A549 treated with AZD2906 at 1 μM for 4 hours (cell line): ENCODE data around the gene NPRL2. TPM values are rescaled to one million over a fixed set of nuclear protein-coding genes. Genes with fewer than 3 reads are reported as not detected.

Experiments used
- total RNA-seq: library from RNA; stranded (reverse); fragments of 200-300 nt; extraction: Qiagen RNA extraction; gene quantifications from 5 replicates; pipeline ENCODE4 v1.2.3, GENCODE V29; 2022

The NPRL2 gene
- total RNA-seq = 13.1 to 15.4 TPM (median 13.5 TPM) in 5 replicates

DNA sequence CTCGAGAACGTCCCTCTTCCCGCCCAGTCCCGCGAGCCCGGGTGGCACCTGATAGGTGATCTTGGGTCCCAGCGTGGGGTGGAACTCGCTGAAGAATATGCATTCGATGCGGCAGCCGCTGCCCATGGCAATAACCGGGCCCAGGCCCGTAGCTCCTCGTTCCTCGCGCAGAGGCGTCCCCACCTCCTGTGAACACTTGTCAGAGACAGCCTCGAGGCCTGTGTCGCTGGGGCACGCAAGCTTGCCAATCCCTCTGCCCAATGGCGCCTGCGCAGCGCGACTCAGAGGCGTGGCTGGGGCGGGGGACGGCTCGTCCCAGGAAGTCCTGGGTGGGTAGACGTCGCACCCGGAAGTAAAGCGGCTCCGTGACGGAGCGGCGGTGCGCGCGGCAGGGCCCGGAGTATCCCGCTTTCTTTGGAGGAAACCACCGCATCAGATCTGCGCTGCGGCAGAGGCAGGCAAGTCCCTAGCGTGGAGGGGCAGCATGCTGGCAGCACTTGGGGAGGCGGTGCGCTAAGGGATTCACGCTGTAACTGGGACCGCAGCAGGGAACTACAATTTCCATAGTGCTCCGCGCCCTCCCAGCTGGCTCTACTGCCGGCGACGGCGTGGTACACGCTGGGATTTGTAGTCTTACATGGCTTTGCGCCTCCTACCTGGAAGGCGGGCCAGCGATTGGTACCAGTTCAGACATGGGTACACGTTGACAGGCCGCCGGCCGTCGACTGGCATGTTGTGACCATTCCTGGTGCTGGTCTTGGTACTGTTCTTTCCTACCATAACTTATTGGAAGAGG lies at the start of gene NPRL2, which contains the start of gene CYB561D2:
TSS of gene NPRL2 (minus strand) at position 249 of the 796 bp plus-strand sequence. CDS start at position 126, 123 bp downstream.
TSS of gene CYB561D2 (plus strand) at position 336 of the 796 bp plus-strand sequence. CDS start 572 bp downstream, outside the sequence.

DNA sequence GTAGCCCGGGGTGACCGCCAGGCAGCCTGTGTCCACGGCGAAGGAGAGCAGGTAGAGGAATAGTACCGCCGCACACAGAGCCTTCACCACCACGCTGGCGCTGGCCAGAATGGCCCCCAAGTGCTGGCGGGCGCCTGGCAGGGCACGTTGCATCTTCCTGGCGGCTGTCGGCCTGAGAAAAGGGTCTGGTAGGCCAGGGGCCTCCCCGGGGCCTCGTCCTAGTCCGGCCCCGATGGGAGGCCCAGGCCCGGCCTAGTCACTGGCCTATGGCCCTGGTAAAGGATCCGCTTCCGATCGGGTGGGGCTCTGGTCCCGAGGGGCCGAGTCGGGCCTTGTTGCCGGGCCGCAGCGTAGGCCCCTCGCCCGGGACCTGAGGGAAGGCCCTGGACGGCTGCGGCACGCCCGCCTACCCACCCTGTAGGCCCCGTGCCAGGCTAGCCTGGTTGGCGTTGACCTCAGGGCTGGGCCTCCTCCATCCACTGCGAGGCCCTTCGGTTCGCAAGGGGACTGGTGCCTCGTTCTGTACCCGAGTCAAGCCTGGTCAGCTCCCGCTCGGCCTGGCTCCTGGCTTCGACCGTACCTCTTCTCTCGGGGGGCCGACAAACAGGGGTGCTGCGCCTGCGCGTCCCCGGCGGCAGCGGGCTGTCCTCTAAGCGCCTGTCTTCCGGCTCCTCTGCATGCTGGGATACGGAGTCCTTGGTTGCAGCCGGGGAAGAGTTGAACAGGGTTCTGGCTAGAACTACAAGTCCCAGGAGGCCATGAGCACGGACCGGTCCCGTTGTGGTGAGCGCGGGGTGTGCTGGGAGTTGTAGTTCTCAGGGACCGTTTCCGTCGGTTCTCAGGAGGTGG lies 8.6 kb upstream of the NPRL2 start, which contains the start of gene TMEM115:
TSS of gene TMEM115 (minus strand) at position 611 of the 849 bp plus-strand sequence. CDS start at position 153, 458 bp downstream.

DNA sequence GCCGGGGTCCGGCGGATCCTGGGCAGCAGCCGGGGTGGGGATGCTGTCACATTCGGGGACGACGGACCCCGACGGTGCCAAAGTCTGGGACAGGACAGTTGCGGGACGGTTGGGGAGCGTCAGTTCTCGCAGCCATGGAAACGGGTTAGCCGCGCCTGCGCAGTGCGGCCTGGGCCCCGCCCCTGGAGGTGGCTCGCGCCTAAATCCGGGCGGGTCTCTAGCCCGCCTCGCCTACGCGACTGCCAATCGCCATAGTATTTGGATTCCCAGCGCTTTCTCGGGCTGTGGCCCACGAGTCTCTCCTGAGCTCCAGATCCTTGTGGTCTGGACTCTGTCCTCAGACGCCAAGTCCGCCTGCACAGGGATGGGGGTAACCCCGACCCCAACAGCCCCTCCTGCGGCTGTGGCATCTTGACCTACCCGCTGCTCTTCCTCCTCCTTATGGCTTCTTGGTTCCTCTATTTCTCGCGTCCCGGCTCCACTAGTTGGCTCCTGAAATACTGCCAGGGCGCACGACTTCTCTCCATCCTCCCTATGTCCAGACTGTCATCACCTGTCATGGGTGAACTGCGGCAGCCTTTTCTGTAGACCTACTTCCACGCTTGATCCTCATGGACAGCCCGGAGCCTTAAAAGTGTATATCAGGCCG lies 4.9 kb downstream of the NPRL2 start, which contains the start of gene ZMYND10:
TSS of gene ZMYND10 (minus strand) at position 147 of the 649 bp plus-strand sequence. CDS start 153 bp downstream, outside the sequence.

DNA sequence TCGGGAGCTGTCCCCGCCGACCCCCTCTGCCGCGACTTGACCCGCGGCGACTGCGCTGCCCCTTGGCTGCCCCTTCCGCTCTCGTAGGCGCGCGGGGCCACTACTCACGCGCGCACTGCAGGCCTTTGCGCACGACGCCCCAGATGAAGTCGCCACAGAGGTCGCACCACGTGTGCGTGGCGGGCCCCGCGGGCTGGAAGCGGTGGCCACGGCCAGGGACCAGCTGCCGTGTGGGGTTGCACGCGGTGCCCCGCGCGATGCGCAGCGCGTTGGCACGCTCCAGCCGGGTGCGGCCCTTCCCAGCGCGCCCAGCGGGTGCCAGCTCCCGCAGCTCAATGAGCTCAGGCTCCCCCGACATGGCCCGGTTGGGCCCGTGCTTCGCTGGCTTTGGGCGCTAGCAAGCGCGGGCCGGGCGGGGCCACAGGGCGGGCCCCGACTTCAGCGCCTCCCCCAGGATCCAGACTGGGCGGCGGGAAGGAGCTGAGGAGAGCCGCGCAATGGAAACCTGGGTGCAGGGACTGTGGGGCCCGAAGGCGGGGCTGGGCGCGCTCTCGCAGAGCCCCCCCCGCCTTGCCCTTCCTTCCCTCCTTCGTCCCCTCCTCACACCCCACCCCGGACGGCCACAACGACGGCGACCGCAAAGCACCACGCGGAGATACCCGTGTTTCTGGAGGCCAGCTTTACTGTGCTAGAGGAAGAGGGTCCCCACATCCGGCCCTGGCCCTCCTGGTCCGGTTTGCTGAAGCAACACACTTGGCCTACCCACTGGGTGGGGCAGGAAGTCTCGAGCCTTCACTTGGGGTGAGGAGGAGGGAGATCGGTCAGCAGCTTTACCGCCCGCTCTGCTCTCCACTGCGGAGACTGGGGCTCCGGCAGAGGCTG lies 9.9 kb downstream of the NPRL2 start, which contains the start of gene RASSF1:
TSS of gene RASSF1 (minus strand) at position 389 of the 882 bp plus-strand sequence. CDS start at position 358, 31 bp downstream.

DNA sequence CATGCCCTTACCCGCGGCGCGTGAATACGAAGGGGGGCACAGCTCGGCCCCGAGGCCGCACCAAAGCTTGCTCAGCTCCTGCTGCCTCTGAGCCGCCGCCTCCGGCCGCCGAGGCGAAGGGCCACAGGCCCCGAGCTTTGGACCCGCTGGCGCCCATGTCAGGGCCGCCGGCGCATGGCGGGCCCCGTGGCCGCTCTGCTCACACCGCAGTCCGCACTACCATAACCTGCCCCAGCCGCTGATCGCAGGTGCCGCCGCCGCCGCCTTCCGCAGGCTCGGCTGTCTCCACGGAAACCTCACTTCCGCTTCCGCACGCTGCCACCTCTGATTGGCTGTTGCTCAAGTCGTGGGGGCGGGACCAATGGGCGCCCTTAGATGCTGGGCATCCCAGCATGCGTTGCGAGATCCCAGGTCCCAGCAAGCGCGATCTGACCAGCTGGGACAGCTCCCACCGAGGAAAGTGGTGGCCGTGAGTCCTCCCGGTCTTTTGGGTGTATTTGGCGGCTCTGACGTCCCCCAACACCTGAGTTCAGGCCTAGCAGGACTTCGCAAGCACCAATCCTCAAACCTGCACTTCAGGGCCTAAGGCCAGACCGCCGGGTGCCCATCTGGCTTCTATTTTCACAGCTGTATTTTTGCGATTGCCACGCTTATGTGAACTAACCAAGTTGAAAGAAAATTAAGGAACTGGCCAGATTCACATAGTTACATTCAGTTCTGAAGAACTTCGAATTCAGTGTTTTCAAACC lies 22.5 kb downstream of the NPRL2 start, which contains the start of gene TUSC2:
TSS of gene TUSC2 (minus strand) at position 281 of the 749 bp plus-strand sequence. CDS start at position 157, 124 bp downstream.

DNA sequence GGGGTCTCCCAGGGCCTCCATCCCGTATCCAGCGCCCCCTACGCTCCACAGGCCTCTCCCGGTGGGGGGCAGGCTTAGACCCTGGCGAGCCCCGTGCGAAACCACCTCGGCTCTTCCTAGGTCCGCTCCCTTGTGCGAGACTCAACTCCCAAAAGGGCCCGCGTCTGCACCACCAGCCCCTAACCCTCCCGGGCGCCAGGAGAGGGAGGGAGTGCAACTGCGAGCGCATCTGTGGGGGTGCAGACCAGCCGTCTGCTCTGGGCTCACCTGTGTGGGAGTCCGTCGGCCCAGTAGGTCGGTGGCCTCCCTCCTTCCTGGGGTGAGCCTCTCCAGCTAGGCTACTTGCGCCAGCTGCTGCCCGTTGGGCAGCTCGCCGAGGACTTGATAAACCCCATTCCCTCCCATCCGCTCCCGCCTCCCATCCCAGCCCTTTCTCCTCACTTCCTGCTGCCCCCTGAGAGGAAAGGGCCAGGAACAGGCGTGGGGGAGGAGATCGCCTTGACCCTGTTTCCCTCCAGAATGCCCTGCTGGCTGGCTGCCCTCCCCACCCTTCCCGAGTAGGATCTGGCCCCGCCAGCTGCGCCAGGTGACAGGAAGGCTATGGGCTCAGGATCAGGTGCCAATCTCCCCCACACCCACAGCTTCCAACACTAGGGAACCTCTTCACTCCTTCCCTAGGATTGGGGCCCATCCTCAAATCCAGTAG lies 28.0 kb downstream of the NPRL2 start, which contains the start of gene HYAL2:
TSS of gene HYAL2 (minus strand) at position 360 of the 706 bp plus-strand sequence. CDS start 2,256 bp downstream, outside the sequence.

DNA sequence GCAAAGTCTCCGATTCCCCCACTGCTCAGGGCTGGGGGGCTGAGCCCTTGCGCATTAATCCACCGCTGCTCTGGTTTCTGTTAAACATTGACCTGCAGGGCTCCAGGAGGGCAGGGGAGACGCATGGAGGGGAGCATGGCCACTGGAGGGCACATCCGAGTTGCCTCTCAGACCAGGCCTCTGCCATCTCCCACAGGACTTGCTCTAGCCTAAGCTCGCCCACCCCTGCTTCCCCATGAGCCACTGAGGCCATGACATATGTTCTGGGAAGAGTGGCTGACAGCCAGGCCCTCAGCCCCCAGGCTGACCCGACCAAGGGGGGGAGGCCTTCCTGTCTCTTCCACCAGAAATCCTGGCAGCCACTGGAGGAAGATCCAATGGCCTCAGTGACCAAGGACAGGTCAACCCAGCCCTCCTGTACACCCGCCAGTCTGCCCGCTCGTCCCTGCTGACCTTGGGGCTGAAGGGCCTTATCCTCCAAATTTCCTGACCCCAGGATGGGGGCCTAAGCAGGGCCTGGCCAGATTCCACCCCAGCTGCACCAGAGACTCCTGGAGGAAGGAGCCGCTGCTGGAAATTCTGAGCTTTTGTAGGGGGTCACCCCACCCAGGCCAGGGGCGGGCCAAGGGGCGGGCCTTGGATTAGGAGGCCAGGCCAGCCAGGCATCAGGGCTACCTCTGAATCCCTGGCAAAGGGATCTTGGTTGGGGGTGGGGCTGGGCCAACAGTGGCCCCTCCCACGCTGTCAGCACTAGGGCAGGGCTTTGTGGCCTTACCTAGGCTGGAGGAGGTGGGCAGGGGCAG lies 47.4 kb downstream of the NPRL2 start, which contains the start of gene HYAL1:
TSS of gene HYAL1 (minus strand) at position 562 of the 803 bp plus-strand sequence. CDS start 618 bp downstream, outside the sequence.

DNA sequence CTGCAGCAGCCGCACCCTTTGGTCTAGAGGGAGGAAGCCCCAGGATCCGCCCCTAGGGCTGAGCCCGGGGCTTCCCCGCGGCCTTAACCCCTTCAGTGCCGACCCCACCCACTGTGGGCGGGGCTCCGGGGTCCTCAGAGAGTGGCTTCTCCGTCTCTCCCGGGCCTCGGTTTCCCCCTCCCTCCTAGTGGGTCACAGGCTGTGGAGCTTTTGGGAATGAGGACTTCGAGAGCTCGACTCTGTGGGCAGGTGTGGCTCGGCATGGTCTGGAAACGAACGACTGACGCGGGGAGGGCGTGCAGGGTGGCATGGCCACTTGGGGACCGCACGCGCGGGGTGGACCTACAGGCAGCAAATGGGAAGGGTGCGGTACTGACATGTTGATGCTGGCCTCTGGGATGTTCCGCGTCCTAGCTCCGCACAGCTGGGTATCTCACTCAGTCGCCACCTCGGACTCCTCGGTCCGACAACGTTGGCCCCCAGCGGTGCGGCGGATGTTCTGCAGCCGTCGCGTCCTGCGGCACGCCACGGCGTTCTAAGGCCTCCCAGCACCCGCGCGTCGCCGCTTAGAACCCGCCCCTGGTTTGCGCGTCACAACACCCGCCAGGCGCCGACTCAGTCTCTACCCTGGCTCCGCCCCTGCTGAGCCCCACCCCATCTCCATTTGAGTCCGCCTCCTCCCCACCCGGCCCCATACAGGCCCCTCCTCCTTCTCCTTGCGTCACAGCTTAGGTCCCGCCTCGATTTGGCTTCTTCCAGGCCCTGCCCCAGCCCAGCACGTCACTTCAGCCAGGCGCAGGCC lies 51.5 kb downstream of the NPRL2 start, which contains the start of the genes HYAL3 and NAA80:
TSS of gene HYAL3 (minus strand) at position 570 of the 802 bp plus-strand sequence. CDS start 3,803 bp downstream, outside the sequence.
TSS of gene NAA80 (minus strand) at position 570 of the 802 bp plus-strand sequence. CDS start 1,942 bp downstream, outside the sequence.

Other genes starting within 250 kb of the NPRL2 start
- gene SEMA3F, start 195.5 kb downstream of the NPRL2 start, total RNA-seq = 14.4 to 21.6 TPM (median 19.7 TPM) in 5 replicates
- gene GNAT1, start 159.2 kb downstream of the NPRL2 start, total RNA-seq = 0.05 to 0.25 TPM (median 0.22 TPM) in 3 of 5 replicates, not detected in the others
- 0.03 to 0.15 TPM (median 0.13 TPM) in 4 of 5 replicates, not detected in the other for gene SLC38A3, start 145.5 kb downstream of the NPRL2 start, total RNA-seq
- 39.0 to 48.9 TPM (median 46.5 TPM) in 5 replicates for gene GNAI2, start 114.6 kb downstream of the NPRL2 start, total RNA-seq
- gene SEMA3B, start 81.6 kb downstream of the NPRL2 start, total RNA-seq = 5.2 to 7.9 TPM (median 7.4 TPM) in 5 replicates
- 0.11 to 0.13 TPM in 2 of 5 replicates, not detected in the others for gene LSMEM2, start 71.7 kb downstream of the NPRL2 start, total RNA-seq
- gene IFRD2, start 58.3 kb downstream of the NPRL2 start, total RNA-seq = 71.9 to 93.3 TPM (median 89.3 TPM) in 5 replicates
- 7.2 to 9.7 TPM (median 9.5 TPM) in 5 replicates for gene HYAL3, start 51.4 kb downstream of the NPRL2 start, total RNA-seq
- 5.1 to 7.9 TPM (median 7.0 TPM) in 5 replicates for gene NAA80, start 51.4 kb downstream of the NPRL2 start, total RNA-seq
- 0.39 to 0.84 TPM (median 0.54 TPM) in 5 replicates for gene HYAL1, start 47.2 kb downstream of the NPRL2 start, total RNA-seq
- 24.2 to 33.6 TPM (median 30.5 TPM) in 5 replicates for gene HYAL2, start 28.0 kb downstream of the NPRL2 start, total RNA-seq
- 24.6 to 42.8 TPM (median 35.7 TPM) in 5 replicates for gene TUSC2, start 22.6 kb downstream of the NPRL2 start, total RNA-seq
- 15.1 to 20.7 TPM (median 19.5 TPM) in 5 replicates for gene RASSF1, start 9.9 kb downstream of the NPRL2 start, total RNA-seq
- 0.91 to 1.8 TPM (median 1.2 TPM) in 5 replicates for gene ZMYND10, start 5.0 kb downstream of the NPRL2 start, total RNA-seq
- gene CYB561D2, start 87 bp upstream of the NPRL2 start, total RNA-seq = 13.6 to 21.4 TPM (median 18.1 TPM) in 5 replicates
- 41.1 to 49.8 TPM (median 48.6 TPM) in 5 replicates for gene TMEM115, start 8.7 kb upstream of the NPRL2 start, total RNA-seq
- gene CACNA2D2, start 152.9 kb upstream of the NPRL2 start, total RNA-seq = 0.45 to 0.71 TPM (median 0.53 TPM) in 5 replicates
- gene C3orf18, start 217.0 kb upstream of the NPRL2 start, total RNA-seq = 2.1 to 2.7 TPM (median 2.4 TPM) in 5 replicates
- 4.6 to 6.7 TPM (median 6.6 TPM) in 5 replicates for gene HEMK1, start 218.7 kb upstream of the NPRL2 start, total RNA-seq